HCT116 (cell line): ENCODE measurements around the gene COL15A1.

ENCODE experiments used
- CTCF ChIP-seq, 3 experiments: fragments of 200-600 bp in 1 of 3; sonication (generic) in 1 of 3; IDR thresholded peaks in 2 of 3; conservative IDR thresholded peaks in 1 of 3; 2 replicates each; pipeline ENCODE4 v1.5.1; 2012 to 2017; ENCODE audit warnings: low read depth in 2 of 3, low read length in 2 of 3, antibody characterized with exemption in 1 of 3, borderline replicate concordance in 1 of 3, control low read depth in 1 of 3, mild to moderate bottlenecking in 1 of 3, mixed read lengths in 1 of 3, mixed run types in 1 of 3, moderate library complexity in 1 of 3; ENCODE audit not compliant: insufficient read depth in 1 of 3
- EGR1 ChIP-seq: IDR thresholded peaks from 2 replicates; pipeline ENCODE4 v1.6.1; 2012; ENCODE audit warnings: low read depth
- EZH2 ChIP-seq: fragments of 200-600 bp; sonication (generic); IDR thresholded peaks from 2 replicates; pipeline ENCODE4 v1.6.1; 2017; ENCODE audit warnings: antibody characterized with exemption, mixed run types
- EZH2phosphoT487 ChIP-seq: fragments of 200-600 bp; IDR thresholded peaks from 2 replicates; pipeline ENCODE4 v1.6.1; 2018; ENCODE audit warnings: antibody characterized with exemption, borderline replicate concordance
- MAX ChIP-seq: IDR thresholded peaks from 2 replicates; pipeline ENCODE4 v1.6.1; 2012
- POLR2A ChIP-seq: IDR thresholded peaks from 2 replicates; pipeline ENCODE4 v1.7.0; 2011; ENCODE audit warnings: borderline replicate concordance; ENCODE audit not compliant: insufficient read depth, insufficient read length; ENCODE audit errors: extremely low read depth
- POLR2AphosphoS5 ChIP-seq: IDR thresholded peaks from 2 replicates; pipeline ENCODE4 v1.6.1; 2011; ENCODE audit warnings: mild to moderate bottlenecking, low read depth, low read length, moderate library complexity
- RAD21 ChIP-seq: IDR thresholded peaks from 2 replicates; pipeline ENCODE4 v1.6.1; 2012; ENCODE audit warnings: low read depth, mild to moderate bottlenecking
- REST ChIP-seq: IDR thresholded peaks from 2 replicates; pipeline ENCODE4 v1.6.1; 2012; ENCODE audit warnings: low read depth
- SIN3A ChIP-seq: IDR thresholded peaks from 2 replicates; pipeline ENCODE4 v1.6.1; 2012; ENCODE audit warnings: low read depth
- YY1 ChIP-seq: IDR thresholded peaks from 2 replicates; pipeline ENCODE4 v1.6.1; 2011; ENCODE audit warnings: low read length, low read depth, moderate library complexity, mild to moderate bottlenecking; ENCODE audit not compliant: insufficient replicate concordance; ENCODE audit errors: extremely low read depth

- TF ChIP-seq POLR2AphosphoS5: no peak
- no peak for TF ChIP-seq CTCF (IDR thresholded peaks at IDR 0.05 in 2 of 3, conservative IDR thresholded peaks at IDR 0.05 in 1 of 3; ENCODE audit: borderline replicate concordance in 1 of 3, insufficient read depth in 1 of 3, low read depth in 2 of 3, low read length in 2 of 3)
- TF ChIP-seq POLR2A: no peak
- no peak for TF ChIP-seq EZH2phosphoT487
- TF ChIP-seq RAD21: no peak
- no peak for TF ChIP-seq EZH2
- no peak for TF ChIP-seq EGR1
- no peak for TF ChIP-seq MAX
- no peak for TF ChIP-seq REST
- TF ChIP-seq YY1: no peak
- no peak for TF ChIP-seq SIN3A
Observed at GRCh38 chr9:98964201-98964600, 20.5 kb downstream of the COL15A1 start.
